ENCODE results near the gene ZC3H11A.

ZC3H11A gene

DNA sequence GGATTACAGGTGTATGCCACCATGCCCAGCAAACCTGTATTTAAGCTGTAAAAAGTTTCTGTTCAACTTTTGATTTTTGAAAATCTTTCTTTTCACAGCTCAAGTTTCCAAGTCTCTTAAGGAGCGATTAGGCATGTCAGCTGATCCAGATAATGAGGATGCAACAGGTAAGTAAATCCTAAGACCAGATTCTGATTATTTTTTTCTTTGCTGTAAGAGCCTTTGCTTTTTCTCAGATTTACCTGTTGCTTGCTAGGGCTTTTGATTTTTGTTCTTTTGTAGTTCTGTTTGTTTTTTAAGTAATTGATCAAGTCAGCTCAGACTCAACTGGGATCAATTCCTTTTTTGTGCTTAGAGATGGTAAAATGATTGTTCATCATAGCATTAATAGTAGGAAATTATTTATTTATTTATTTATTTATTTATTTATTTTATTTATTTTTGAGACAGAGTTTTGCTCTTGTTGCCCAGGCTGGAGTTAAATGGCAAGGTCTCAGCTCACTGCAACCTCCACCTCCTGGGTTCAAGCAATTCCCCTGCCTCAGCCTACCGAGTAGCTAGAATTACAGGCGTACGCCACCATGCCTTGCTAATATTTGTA, 44.9 kb downstream of the ZC3H11A start:
- H3K4me1 ChIP-seq (ENCODE audit: control insufficient read depth, insufficient read depth, low read length) = no peaks in the 10 kb centered on the region
- H3K4me3 ChIP-seq (ENCODE audit: low read depth, low read length) = no peak overlapping the region
- no peak overlapping the region for H3K27ac ChIP-seq (ENCODE audit: low read depth, low read length)
- H3K27me3 ChIP-seq (ENCODE audit: control insufficient read depth, insufficient read depth, low read length) = no peaks in the 10 kb centered on the region
- peaks cover 9% of the 10 kb centered on the region for H3K9me3 ChIP-seq (ENCODE audit: control insufficient read depth, insufficient read depth, low read depth, low read length)
- H3K9ac ChIP-seq (ENCODE audit: low read length) = no peak overlapping the region
- peaks cover 81% of the 10 kb centered on the region for H3K36me3 ChIP-seq (ENCODE audit: control insufficient read depth, insufficient read depth, low read length)

DNA sequence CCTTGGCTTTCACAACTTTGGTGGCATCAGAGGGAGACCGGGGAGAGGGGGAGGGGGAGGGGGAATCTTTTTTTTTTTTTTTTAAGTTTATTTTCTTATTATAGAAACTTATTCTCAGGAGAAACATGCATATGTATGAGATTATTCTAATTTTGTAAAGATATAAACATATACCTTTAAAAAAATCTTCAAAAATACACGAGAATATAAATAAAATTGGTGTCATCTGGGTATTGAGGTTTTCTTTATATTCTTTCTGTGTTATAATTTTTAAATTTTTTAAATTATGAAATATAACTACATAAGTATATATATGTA, 47.1 kb downstream of the ZC3H11A start:
- H3K27ac ChIP-seq (ENCODE audit: low read depth, low read length) = no peak overlapping the region
- H3K27me3 ChIP-seq (ENCODE audit: control insufficient read depth, insufficient read depth, low read length) = no peaks in the 10 kb centered on the region
- peaks cover 80% of the 10 kb centered on the region for H3K36me3 ChIP-seq (ENCODE audit: control insufficient read depth, insufficient read depth, low read length)
- H3K9ac ChIP-seq (ENCODE audit: low read length) = no peak overlapping the region
- H3K4me1 ChIP-seq (ENCODE audit: control insufficient read depth, insufficient read depth, low read length) = no peaks in the 10 kb centered on the region
- peaks cover 9% of the 10 kb centered on the region for H3K9me3 ChIP-seq (ENCODE audit: control insufficient read depth, insufficient read depth, low read depth, low read length)
- H3K4me3 ChIP-seq (ENCODE audit: low read depth, low read length) = no peak overlapping the region

DNA sequence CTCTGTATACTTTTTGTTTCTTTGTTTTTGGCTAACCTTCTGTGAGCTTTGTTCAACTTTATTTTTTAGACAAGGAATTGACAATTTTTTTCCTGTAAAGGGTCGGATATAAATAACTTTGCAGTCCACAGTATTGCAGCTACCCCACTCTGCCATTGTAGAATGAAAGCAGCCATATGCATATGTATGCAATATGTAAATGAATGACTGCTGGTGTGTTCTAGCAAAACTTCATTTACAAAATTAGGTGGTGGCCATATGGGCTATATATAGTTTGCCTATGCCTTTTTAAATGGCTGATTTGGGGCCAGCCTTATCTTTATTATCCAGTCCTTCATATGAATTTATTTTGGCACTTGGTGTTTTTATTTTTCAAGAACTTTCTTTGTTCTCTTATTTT, 48.0 kb downstream of the ZC3H11A start:
- Histone ChIP-seq H3K36me3 (ENCODE audit: control insufficient read depth, insufficient read depth, low read length) (peaks cover 80% of the 10 kb centered on the region), H3K4me3 (ENCODE audit: low read depth, low read length) (no peak overlapping the region), H3K27ac (ENCODE audit: low read depth, low read length) (no peak overlapping the region), H3K9ac (ENCODE audit: low read length) (no peak overlapping the region), H3K9me3 (ENCODE audit: control insufficient read depth, insufficient read depth, low read depth, low read length) (peaks cover 9% of the 10 kb centered on the region), H3K27me3 (ENCODE audit: control insufficient read depth, insufficient read depth, low read length) (no peaks in the 10 kb centered on the region), H3K4me1 (ENCODE audit: control insufficient read depth, insufficient read depth, low read length) (no peaks in the 10 kb centered on the region)

Measured in HUES6 (cell line).